HG03196 (cell line): Measurements from ENCODE around the gene OR10C1.

Experiments
- ATAC-seq: cut with Tn5 transposase; IDR thresholded peaks from one replicate; pipeline ENCODE4 v1.9.1; 2021; ENCODE audit not compliant: unreplicated experiment

The OR10C1 gene

DNA sequence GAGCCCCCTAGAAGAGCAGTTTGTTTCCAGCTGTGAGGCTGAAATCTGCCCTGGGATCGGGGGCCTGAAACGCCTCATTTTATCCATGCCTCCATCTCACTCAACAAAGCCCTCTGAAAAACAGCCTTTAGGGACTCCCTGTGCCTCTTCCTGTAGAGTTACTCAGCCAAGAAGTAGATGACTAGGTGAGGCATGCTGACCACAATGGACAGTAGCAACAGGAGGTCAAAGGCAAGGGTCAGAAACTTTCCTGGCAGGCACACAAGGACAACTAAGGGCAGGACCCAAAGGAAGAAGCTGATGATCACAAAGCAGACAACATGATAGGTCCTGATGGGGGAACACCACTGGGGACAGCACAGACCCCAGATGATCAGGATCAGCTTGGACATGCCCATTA is 35.9 kb downstream of the OR10C1 start:
- no peak for ATAC-seq

DNA sequence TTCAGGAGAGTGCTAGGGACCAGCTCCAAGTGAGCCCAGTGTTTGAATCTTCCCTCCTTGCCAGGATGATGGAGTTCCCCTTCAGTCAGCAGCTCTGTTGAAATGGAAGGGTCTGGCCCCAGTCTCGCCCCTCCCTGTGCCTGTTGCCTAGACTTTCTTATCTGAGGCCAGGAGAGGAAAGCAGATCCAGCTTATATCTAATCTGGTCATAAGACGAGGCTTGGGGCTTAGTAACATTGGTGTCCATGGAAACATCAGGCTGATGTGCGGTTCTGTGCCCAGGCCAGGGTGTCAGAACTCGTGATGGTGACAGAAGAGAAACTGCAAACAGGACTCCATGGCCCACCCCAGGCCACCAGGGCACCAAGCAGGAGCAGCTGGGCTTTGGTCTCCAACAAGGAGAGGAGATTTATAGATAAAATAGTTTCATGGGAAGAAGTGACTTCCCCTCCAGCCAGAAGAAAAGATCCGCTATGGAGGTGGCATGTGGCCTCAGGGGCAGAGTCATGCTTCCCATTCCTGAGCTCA is 38.9 kb downstream of the OR10C1 start:
- no peak for ATAC-seq

- ATAC-seq: no peak
Measured at GRCh38 chr6:29478740-29479139, 39.6 kb downstream of the OR10C1 start.

- no peak for ATAC-seq
Measured at GRCh38 chr6:29479560-29479959, 40.5 kb downstream of the OR10C1 start.

DNA sequence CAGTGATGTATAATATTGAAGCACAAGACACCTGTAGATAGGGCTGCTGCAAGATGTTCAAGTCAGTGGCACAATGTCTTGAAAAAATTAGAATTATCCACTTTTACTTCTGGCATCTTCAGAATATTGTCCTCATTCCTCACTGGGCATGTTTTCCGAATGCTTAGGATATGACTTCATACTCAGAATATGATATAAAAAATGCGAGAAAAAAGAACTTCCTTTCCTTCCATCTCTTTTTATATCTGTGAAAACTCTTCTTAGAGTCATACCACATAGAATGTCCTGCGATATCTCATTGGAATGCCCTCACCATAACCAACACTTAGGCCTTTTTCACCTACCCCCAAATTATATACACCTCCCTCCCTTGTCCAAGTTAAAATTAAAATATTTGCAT is 44.1 kb downstream of the OR10C1 start:
- no peak for ATAC-seq

DNA sequence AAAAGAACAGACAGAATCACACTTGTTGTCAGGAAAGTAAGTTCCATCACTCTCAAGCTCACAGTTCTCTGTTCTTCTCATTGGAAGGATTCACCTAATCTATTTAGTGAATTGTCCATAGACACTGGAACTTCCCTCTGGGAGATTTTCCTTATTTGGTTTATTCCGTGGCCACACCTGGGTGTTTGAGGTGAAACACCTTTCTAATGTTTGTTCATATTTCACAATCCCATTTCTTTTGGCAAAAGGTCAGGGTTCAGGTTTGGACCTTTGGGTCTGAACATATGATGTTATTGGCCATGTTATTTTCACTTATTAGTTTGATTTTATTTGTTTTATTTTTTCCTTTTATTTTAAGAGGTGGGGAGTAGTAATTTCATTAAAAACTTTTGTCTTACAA is 44.6 kb downstream of the OR10C1 start:
- no peak for ATAC-seq

DNA sequence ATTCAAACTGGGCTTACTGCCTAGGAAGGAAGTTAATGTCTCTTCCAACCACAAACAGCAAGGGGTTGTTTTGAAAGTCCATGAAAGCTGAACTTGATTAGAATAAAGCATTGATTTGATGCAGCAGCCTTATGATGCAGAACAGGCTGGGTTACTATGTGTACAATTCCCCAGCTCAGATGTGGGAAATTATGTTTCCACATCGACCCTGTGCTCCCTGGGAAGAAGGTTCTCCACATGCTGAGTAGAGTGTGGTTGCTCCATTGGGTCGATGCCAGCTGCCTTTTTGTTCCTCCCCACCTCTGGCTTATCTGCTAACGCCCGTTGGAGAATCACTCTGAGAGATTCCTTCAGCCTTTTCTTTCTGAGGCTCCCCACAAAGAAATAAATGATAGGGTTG is 47.5 kb downstream of the OR10C1 start:
- ATAC-seq: no peak

GRCh38 chr6:29487131-29487530 is 48.0 kb downstream of the OR10C1 start:
- no peak for ATAC-seq

- ATAC-seq: no peak
Measured at GRCh38 chr6:29487660-29488059, 48.6 kb downstream of the OR10C1 start, which contains the start of gene MAS1L. Gene MAS1L, minus strand, starts transcription at chr6:29487956. Its CDS starts 54 bp downstream, at chr6:29487902.

- no peak for ATAC-seq
Measured at GRCh38 chr6:29488874-29489273, 49.8 kb downstream of the OR10C1 start.

DNA sequence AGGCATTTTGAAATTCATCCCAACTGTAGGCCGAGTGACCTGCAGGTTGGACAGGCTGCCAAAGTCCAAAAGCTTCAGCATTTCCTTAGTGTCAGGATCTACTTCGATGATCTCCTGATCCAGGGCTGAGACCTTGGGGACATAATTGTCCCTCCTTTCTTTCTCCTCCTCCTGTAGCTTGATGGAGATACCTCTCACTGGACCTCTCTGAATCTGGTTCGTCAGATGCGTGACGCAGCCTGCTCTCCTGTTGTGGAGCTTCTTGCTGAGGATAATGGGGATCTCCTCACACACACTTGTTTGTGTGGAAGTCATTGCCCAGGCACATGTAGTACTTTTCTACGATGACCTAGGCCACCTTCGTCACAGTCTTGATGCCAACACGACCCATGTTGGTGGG is 50.2 kb downstream of the OR10C1 start:
- ATAC-seq: no peak

DNA sequence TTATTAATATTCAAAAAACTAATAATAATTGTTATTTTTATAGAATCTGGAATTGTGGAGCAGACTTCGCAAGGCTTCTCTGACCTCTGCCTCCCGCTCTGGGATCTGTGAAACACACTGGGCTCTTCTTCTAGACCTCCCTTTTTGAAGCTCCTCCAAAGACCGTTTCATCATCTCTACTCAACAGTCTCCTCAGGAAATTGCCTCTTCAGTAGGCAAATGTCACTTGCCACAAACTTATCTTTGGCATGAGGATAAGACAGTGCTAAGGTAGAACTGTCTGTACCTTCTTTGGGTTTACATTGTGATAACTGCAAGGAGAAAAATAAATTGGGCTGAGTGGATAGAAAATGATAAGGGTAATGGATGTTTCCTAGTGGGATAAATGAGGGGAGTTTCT is 50.9 kb downstream of the OR10C1 start:
- no peak for ATAC-seq

DNA sequence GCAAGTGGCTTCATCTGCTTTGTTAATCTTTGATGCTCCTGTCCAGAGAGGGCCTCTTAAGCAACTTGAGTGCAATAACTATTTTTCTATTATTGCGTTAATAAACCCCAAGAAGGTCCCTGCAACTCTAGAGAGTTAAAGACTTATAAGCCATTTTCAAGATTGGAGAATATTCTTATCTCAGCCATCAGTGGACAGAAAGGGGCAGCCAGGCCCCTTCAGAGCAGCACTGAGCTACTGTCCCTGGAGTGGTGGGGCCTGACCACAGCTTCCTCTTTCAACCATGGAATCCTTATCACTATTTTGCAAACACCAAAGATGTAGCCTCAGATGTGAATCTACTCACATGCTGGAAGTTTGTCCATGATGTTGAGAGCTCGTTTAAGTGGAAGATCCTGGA is 51.4 kb downstream of the OR10C1 start:
- no peak for ATAC-seq
